Subcutaneous adipose tissue (tissue), 4 donors: ENCODE results near the gene KIF5A. TPM values are rescaled to one million over a fixed set of nuclear protein-coding genes. Genes with fewer than 3 reads are reported as not detected.

ENCODE experiments used
- CTCF ChIP-seq: fragments of 450-650 bp; IDR thresholded peaks from one replicate; pipeline ENCODE4 v1.5.1; 2016; ENCODE audit warnings: low read depth, mild to moderate bottlenecking, control low read depth, antibody characterized with exemption, moderate library complexity
- total RNA-seq, 4 donors: library from RNA; depleted of rRNA; stranded (reverse); fragments of >200 nt; gene quantifications; one replicate each; pipeline ENCODE4 v1.1.0, GENCODE V29; 2016

The KIF5A gene
- total RNA-seq, 4 donors from 2014 or later = 0.17 to 0.38 TPM; not detected in 2

GRCh38 chr12:57604454-57604991 is 54.7 kb downstream of the KIF5A start, which contains the start of gene DTX3:
Gene DTX3, plus strand, starts transcription at chr12:57604824. Its CDS starts 1,694 bp downstream, at chr12:57606518.
- TF ChIP-seq CTCF = no peak

GRCh38 chr12:57604992-57605810 is 55.4 kb downstream of the KIF5A start:
- no peak for TF ChIP-seq CTCF

GRCh38 chr12:57605811-57606311 is 56.0 kb downstream of the KIF5A start:
- TF ChIP-seq CTCF = no peak

GRCh38 chr12:57606399-57606798 is 56.6 kb downstream of the KIF5A start:
- no peak for TF ChIP-seq CTCF

- TF ChIP-seq CTCF = no peak
Measured at GRCh38 chr12:57606821-57607220, 57.0 kb downstream of the KIF5A start.

- TF ChIP-seq CTCF = no peak
Measured at GRCh38 chr12:57607958-57608663, 58.3 kb downstream of the KIF5A start.
